Vagina (tissue), 2 donors: Measurements from ENCODE around the gene ABRAXAS1.

Source experiments
- CTCF ChIP-seq, 3 experiments: fragments of 450-650 bp in 2 of 3; fragments of 200-600 bp in 1 of 3; sonication (generic) in 1 of 3; IDR thresholded peaks; one replicate each; pipeline ENCODE4 v1.5.1; 2017 to 2019; ENCODE audit warnings: antibody characterized with exemption in 3 of 3, mild to moderate bottlenecking in 2 of 3, moderate library complexity in 2 of 3
- POLR2A ChIP-seq, 2 donors: fragments of 450-650 bp; IDR thresholded peaks; one replicate each; pipeline ENCODE4 v1.6.1; 2017; ENCODE audit warnings: antibody characterized with exemption in 2 of 2, mild to moderate bottlenecking in 2 of 2, moderate library complexity in 2 of 2
- POLR2AphosphoS5 ChIP-seq, 2 donors: sonication (generic); formaldehyde crosslinking; IDR thresholded peaks; one replicate each; pipeline ENCODE4 v1.9.0; 2017; ENCODE audit warnings: antibody characterized with exemption in 2 of 2, mild to moderate bottlenecking in 2 of 2, low read depth in 1 of 2; ENCODE audit not compliant: insufficient read depth in 1 of 2

- TF ChIP-seq CTCF (IDR thresholded peaks at IDR 0.05) (no peak), POLR2AphosphoS5 (IDR thresholded peaks at IDR 0.05; ENCODE audit: insufficient read depth in 1 of 2, low read depth in 1 of 2) (no peak), POLR2A (IDR thresholded peaks at IDR 0.05) (no peak)
These were observed 71.2 kb downstream of the ABRAXAS1 start for GRCh38 chr4:83413676-83414075.
